Transverse colon (tissue), 3 donors: ENCODE data around the gene AIMP1.

Experiments used
- CTCF ChIP-seq, 5 experiments: fragments of 200-600 bp in 3 of 5; fragments of 450-650 bp in 2 of 5; sonication (generic) in 3 of 5; IDR thresholded peaks; 1 replicate in 2 of 5; 2 replicates in 3 of 5; pipeline ENCODE4 v1.5.1; 2016 to 2017; ENCODE audit warnings: antibody characterized with exemption in 5 of 5, inconsistent platforms in 3 of 5, mild to moderate bottlenecking in 2 of 5, moderate library complexity in 1 of 5
- EP300 ChIP-seq: sonication (generic); formaldehyde crosslinking; IDR thresholded peaks from one replicate; pipeline ENCODE4 v1.6.1; 2017; ENCODE audit warnings: antibody characterized with exemption, low read depth
- POLR2A ChIP-seq: fragments of 450-650 bp; IDR thresholded peaks from one replicate; pipeline ENCODE4 v1.6.1; 2016; ENCODE audit warnings: antibody characterized with exemption, mild to moderate bottlenecking, moderate library complexity

- TF ChIP-seq CTCF (IDR thresholded peaks at IDR 0.05) (no peak), EP300 (no peak), POLR2A (no peak)
These were observed 42.5 kb upstream of the AIMP1 start for GRCh38 chr4:106273831-106274230.
